ENCODE results near the gene FOXD3. TPM values are rescaled to one million over a fixed set of nuclear protein-coding genes. Genes with fewer than 3 reads are reported as not detected.
A peak's percentile ranks its signal among the peaks of the same experiment; 100 is the strongest.

FOXD3 gene
- total RNA-seq, 1 experiment from 2014 or later, result 25.8 TPM

DNA sequence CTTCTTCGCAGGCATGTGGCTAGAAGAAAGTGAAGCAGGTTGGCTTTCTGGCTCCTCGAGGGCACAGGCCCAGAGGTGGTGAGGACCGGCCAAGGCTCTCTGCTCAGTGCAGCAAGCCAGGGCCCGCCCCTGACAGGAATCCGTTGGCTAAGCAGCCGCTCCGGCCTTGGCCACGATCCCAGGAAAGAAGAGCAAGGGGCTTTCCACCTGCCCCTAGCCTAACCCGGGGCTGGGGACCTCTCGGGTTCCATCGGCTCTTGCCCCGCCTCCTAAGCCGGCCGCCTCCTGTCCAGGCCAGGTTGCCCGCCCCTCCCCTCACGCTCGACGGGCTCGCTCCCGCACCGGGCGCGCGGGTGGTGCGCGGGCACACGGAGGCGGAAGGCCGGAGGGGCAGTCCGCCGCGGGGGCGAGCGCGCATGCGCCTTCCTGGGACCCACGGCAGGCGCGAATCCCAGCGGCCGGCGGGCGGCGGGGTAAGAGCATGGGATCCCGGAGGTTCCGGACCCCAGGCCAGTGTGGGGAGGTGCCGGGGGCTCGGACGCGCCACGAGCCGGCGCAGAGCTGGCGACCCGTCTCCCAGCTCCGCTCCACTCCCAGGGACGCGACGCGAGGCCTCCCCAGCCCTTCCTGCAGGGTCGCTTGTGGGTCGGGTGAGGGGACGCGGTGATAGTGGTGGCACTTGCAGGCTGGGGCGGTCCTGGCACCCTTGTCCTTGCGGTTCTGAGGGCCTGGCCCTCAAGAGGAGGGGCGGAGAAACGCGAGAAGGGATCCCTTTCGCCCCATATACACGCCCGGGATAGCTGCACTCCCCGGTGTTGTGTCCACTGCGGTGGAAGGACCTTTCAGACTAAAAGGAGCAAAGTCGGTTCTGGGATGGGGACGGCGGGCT is 45.1 kb downstream of the FOXD3 start, which contains the start of gene ALG6:
TSS of gene ALG6 (plus strand) at position 413 of the 889 bp plus-strand sequence. CDS start 3,351 bp downstream, outside the sequence.
- no peaks in the 10 kb centered on the region for H3K27me3 ChIP-seq (ENCODE audit: insufficient read depth, low read length)
- H3K56ac ChIP-seq (ENCODE audit: insufficient read length, low read depth, low read length), result no peak within 1 kb of the TSS
- no peak within 1 kb of the TSS for H3T11ph ChIP-seq (ENCODE audit: low read length)
- WGBS (ENCODE audit: extremely low coverage, insufficient read length, low lambda C conversion rate), result no CpG with 5 or more reads among the region's 77 CpGs
- peaks cover 3 to 6% of the 10 kb centered on the region in 2 experiments; a peak in 2 of 5 replicates for H3K9me3 Mint-ChIP-seq
- no peak within 1 kb of the TSS for H4K91ac ChIP-seq (ENCODE audit: insufficient read length, low read depth, low read length)
- peaks cover 12% of the 10 kb centered on the region for H3K27me3 Mint-ChIP-seq (ENCODE audit: low read depth)
- no peak within 1 kb of the TSS for H2AK5ac ChIP-seq (ENCODE audit: insufficient read length, low read length)
- no peaks in the 10 kb centered on the region for H3K79me2 ChIP-seq (ENCODE audit: insufficient read depth, low read length)
- no peaks in the 10 kb centered on the region for H3K4me1 ChIP-seq (ENCODE audit: insufficient read depth, low read length)
- no peaks in the 10 kb centered on the region for H3K9me3 ChIP-seq (ENCODE audit: control insufficient read depth, low read depth, low read length)
- H3K14ac ChIP-seq (ENCODE audit: insufficient read depth, low read length), result peak within 1 kb of the TSS; percentile 98
- H3K4me1 Mint-ChIP-seq, result peaks cover 13 to 19% of the 10 kb centered on the region in 2 experiments
- no peaks in the 10 kb centered on the region for H3K23me2 ChIP-seq (ENCODE audit: insufficient read length, low read depth, low read length, poor library complexity, severe bottlenecking)
- no peak within 1 kb of the TSS for H2AFZ ChIP-seq (ENCODE audit: low read length)
- peak within 1 kb of the TSS; percentile 73 to 95 (median 81); a peak in 6 of 7 replicates for H3K27ac Mint-ChIP-seq
- H3K4me2 ChIP-seq (ENCODE audit: insufficient read depth, insufficient read length, low read length), result peak within 1 kb of the TSS; percentile 84
- no peak within 1 kb of the TSS for H2BK5ac ChIP-seq (ENCODE audit: insufficient read length, low read length)
- H2BK20ac ChIP-seq (ENCODE audit: low read depth, low read length, poor library complexity, severe bottlenecking), result no peak within 1 kb of the TSS
- H2BK120ac ChIP-seq (ENCODE audit: low read depth, low read length, poor library complexity, severe bottlenecking), result no peak within 1 kb of the TSS
- no peak within 1 kb of the TSS for H2BK12ac ChIP-seq (ENCODE audit: insufficient read length, low read depth, low read length)
- peak within 1 kb of the TSS; percentile 95 to 96 for H3K4me3 Mint-ChIP-seq
- H4K20me1 ChIP-seq (ENCODE audit: control insufficient read depth, insufficient read depth, insufficient read length), result no peaks in the 10 kb centered on the region
- H3K9ac ChIP-seq (ENCODE audit: extremely low read depth, insufficient read length, low read length), result peak within 1 kb of the TSS; percentile 92
- peak within 1 kb of the TSS; percentile 89 for H3K18ac ChIP-seq (ENCODE audit: insufficient read length, low read depth, low read length)
- H4K8ac ChIP-seq (replicated peaks; ENCODE audit: insufficient read length, low read depth, low read length), result no peak within 1 kb of the TSS
- TF ChIP-seq, protein P1, sequence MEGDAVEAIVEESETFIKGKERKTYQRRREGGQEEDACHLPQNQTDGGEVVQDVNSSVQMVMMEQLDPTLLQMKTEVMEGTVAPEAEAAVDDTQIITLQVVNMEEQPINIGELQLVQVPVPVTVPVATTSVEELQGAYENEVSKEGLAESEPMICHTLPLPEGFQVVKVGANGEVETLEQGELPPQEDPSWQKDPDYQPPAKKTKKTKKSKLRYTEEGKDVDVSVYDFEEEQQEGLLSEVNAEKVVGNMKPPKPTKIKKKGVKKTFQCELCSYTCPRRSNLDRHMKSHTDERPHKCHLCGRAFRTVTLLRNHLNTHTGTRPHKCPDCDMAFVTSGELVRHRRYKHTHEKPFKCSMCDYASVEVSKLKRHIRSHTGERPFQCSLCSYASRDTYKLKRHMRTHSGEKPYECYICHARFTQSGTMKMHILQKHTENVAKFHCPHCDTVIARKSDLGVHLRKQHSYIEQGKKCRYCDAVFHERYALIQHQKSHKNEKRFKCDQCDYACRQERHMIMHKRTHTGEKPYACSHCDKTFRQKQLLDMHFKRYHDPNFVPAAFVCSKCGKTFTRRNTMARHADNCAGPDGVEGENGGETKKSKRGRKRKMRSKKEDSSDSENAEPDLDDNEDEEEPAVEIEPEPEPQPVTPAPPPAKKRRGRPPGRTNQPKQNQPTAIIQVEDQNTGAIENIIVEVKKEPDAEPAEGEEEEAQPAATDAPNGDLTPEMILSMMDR (conservative IDR thresholded peaks at IDR 0.05), result no peak; the same call in 2 of the 3 replicates
- no peak within 1 kb of the TSS for H4K5ac ChIP-seq (ENCODE audit: insufficient read length, low read depth, low read length)
- DNase-seq, result peak; percentile 98
- peaks cover 6 to 17% (median 17%) of the 10 kb centered on the region in 3 experiments for H3K36me3 Mint-ChIP-seq (ENCODE audit: insufficient read depth in 1 of 3, low read depth in 3 of 3)
- no peak within 1 kb of the TSS for H3K27ac ChIP-seq (ENCODE audit: insufficient read length, low read depth, low read length)
- H2BK15ac ChIP-seq (ENCODE audit: low read depth, low read length), result no peak within 1 kb of the TSS
- H3K79me1 ChIP-seq (ENCODE audit: insufficient read depth, low read depth, low read length, poor library complexity, severe bottlenecking), result no peaks in the 10 kb centered on the region
- no peak within 1 kb of the TSS for H3K4ac ChIP-seq (ENCODE audit: low read depth, low read length)
- no peak within 1 kb of the TSS for H3K23ac ChIP-seq (ENCODE audit: insufficient read length, low read depth, low read length)

Measured in H9 (cell line).